Heart left ventricle (tissue), 13 donors: Measurements from ENCODE around the gene C4B.

ENCODE experiments used
- POLR2A ChIP-seq, 2 donors: fragments of 450-650 bp; IDR thresholded peaks; one replicate each; pipeline ENCODE4 v1.6.1; 2017; ENCODE audit warnings: antibody characterized with exemption in 2 of 2, mild to moderate bottlenecking in 2 of 2, moderate library complexity in 2 of 2
- TF ChIP-seq, protein P1 (sequence below), 12 donors: fragments of 200-600 bp; sonication (generic) in 4 of 12; IDR thresholded peaks; one replicate each; pipeline versions ENCODE4 v1.5.0 to v1.8.0; 2018 to 2022; ENCODE audit warnings: antibody characterized with exemption in 12 of 12, mild to moderate bottlenecking in 5 of 12
- donor health status: ischemic (EF 13 %, LVEDD 7.1; RV severe dilation, severe dysfunction).
- donor health status: DM: no; HTN: yes; CAD: no.
- donor health status: DM: no; HTN: no; CAD: no.
- donor health status: ischemic (EF 25% LVEDD 6.9; RV normal size, moderate dysfunction).
- donor health status: ischemic (EF 25% LVEDD 5.7; RV mildly dilated, moderate dysfunction).
- donor health status: ischemic (EF 35%, LVEDD 5.7; RV mildly dilated, moderate dysfunction).
- donor health status: nonischemic (EF 11% LVEDD 7.7; RV severe dilation, severe dysfunction).
- donor health status: DM: yes; HTN: yes; CAD: no.
- donor health status: PGD.
- donor health status: ischemic (EF 29% LVEDD 5.4; RV normal size, mild dysfunction).
- donor health status: nonischemic (EF 23%, LVEDD 6.1; RV moderate dilation, normal function).

DNA sequence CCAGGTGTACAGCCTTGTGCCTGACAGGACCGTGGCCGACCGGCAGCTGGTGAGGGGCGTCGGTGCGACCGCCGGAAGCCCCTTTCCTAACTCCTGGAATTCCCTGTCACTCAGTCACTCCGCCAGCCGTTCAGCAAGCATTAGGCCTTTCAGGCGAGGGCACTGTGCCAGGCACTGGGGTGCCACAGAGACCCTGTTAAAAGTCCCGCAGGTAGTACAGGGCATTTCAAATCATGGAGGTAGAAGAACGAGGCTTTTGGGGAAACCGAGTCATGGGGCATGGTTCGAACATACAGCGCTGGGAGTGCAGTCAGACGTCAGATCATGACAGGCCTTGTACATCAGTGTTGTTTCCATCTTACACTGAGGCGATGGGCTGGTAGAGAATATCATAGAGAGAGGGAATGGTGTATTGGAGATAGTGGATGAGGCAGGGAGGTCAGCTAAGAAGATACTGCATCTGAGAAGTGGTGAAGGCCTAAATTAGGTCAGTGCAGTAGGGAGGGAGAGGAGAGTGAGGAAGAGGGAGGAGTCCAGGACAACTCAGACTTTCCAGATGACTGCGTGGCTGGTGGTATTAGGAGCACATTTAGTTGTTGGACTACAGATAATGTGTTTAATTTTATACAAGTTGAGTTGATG, 41.8 kb upstream of the C4B start:
- TF ChIP-seq, protein P1, sequence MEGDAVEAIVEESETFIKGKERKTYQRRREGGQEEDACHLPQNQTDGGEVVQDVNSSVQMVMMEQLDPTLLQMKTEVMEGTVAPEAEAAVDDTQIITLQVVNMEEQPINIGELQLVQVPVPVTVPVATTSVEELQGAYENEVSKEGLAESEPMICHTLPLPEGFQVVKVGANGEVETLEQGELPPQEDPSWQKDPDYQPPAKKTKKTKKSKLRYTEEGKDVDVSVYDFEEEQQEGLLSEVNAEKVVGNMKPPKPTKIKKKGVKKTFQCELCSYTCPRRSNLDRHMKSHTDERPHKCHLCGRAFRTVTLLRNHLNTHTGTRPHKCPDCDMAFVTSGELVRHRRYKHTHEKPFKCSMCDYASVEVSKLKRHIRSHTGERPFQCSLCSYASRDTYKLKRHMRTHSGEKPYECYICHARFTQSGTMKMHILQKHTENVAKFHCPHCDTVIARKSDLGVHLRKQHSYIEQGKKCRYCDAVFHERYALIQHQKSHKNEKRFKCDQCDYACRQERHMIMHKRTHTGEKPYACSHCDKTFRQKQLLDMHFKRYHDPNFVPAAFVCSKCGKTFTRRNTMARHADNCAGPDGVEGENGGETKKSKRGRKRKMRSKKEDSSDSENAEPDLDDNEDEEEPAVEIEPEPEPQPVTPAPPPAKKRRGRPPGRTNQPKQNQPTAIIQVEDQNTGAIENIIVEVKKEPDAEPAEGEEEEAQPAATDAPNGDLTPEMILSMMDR (IDR thresholded peaks at IDR 0.05): no peak
- TF ChIP-seq POLR2A (IDR thresholded peaks at IDR 0.05): no peak
